ENCODE measurements around the gene RAB4B. TPM values are rescaled to one million over a fixed set of nuclear protein-coding genes. Genes with fewer than 3 reads are reported as not detected.

Gene RAB4B
- total RNA-seq, 1 donor from 2014 or later: 29.2 TPM

DNA sequence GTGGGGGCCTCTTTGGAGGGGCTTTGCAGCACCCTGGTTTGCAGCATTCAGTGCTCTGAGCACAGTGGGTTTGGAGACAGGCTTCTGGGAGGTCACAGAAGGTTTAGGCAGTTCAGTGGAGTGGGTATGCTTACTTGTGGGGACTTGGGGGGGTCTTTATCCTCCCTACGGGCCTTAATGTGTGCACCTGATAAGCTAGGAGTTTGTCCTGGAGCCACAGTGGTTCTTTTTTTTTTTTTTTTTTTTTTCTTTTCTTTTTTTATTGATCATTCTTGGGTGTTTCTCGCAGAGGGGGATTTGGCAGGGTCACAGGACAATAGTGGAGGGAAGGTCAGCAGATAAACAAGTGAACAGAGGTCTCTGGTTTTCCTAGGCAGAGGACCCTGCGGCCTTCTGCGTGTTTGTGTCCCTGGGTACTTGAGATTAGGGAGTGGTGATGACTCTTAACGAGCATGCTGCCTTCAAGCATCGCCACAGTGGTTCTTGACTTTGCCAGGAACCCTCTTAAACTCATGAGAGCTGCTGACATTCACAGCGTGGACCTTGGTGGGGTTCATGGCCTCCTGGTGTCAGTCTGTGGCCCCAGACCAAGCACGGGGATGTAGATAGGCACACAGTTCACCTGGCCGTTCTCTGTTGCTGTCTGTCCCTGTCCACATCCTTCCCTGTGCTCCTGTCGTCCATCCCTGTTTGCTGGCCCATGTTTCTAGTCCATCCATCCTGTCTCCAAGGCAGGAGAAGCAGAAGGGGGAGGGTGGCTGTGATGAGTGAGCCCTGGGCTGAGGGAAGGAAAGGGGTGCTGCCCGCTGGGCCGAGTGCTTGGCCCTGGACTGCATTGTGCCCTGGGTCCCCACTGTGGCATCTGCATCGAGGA lies 23.6 kb downstream of the RAB4B start:
- peak overlapping the region; percentile 68 for H3K4me3 Mint-ChIP-seq (ENCODE audit: unreplicated experiment)
- peaks cover 67% of the 10 kb centered on the region for H3K4me1 Mint-ChIP-seq (ENCODE audit: unreplicated experiment)
- peak overlapping the region; percentile 21 for H3K27ac Mint-ChIP-seq (ENCODE audit: unreplicated experiment)
- TF ChIP-seq, protein P1, sequence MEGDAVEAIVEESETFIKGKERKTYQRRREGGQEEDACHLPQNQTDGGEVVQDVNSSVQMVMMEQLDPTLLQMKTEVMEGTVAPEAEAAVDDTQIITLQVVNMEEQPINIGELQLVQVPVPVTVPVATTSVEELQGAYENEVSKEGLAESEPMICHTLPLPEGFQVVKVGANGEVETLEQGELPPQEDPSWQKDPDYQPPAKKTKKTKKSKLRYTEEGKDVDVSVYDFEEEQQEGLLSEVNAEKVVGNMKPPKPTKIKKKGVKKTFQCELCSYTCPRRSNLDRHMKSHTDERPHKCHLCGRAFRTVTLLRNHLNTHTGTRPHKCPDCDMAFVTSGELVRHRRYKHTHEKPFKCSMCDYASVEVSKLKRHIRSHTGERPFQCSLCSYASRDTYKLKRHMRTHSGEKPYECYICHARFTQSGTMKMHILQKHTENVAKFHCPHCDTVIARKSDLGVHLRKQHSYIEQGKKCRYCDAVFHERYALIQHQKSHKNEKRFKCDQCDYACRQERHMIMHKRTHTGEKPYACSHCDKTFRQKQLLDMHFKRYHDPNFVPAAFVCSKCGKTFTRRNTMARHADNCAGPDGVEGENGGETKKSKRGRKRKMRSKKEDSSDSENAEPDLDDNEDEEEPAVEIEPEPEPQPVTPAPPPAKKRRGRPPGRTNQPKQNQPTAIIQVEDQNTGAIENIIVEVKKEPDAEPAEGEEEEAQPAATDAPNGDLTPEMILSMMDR (IDR thresholded peaks at IDR 0.05; ENCODE audit: unreplicated experiment): no peak
- peaks cover 18% of the 10 kb centered on the region for H3K27me3 Mint-ChIP-seq (ENCODE audit: unreplicated experiment)
- H3K9me3 Mint-ChIP-seq (ENCODE audit: unreplicated experiment): no peaks in the 10 kb centered on the region
- H3K36me3 Mint-ChIP-seq (ENCODE audit: low read depth, unreplicated experiment): peaks cover 36% of the 10 kb centered on the region
- DNase-seq (ENCODE audit: low spot score): no peak

DNA sequence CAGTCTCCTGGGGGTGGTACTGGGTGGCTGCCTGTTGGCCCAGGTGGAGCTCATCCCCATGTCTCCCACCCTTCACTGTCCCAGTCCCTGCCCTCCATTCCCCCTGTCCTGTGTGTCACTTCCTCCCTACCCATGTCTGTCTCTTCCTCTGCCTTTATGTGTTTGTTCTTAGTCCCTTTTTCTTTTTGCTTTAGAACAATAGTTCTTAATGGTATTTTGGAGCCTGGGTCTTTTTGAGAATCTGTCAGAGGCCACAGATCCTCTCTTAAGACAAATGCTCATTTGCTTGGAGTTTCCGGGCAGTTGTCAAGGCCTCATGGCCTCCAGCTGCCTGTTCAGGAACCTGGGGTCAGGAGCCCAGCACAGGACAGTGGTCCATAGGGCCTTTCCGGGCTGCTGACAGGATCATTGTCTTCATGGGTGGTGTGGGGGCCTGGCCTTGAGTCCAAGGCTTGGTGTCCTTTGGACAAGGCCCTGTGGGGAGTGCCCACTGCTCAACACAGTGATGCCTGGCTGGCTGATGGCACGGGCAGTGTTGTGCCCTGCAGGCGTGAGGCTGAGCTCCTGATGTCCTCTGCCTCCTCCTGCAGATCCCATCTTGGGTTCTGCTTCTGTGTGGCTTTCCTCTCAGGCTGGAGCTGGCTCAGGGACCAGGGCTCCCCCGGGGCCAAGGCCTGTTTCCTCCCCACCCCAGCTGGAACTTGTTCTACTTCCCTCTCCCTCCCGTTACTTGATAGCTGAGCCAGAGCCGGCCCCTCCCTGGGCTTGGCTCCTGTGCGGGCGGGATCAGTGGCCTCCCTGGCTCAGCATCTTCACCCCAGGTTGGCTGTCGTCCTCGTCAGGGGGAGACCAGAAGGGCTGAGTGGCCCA lies 24.5 kb downstream of the RAB4B start:
- peaks cover 32% of the 10 kb centered on the region for H3K36me3 Mint-ChIP-seq (ENCODE audit: low read depth, unreplicated experiment)
- peak overlapping the region; percentile 77 for H3K27ac Mint-ChIP-seq (ENCODE audit: unreplicated experiment)
- peak overlapping the region; percentile 68 for H3K4me3 Mint-ChIP-seq (ENCODE audit: unreplicated experiment)
- H3K27me3 Mint-ChIP-seq (ENCODE audit: unreplicated experiment): peaks cover 16% of the 10 kb centered on the region
- DNase-seq (ENCODE audit: low spot score): no peak
- H3K4me1 Mint-ChIP-seq (ENCODE audit: unreplicated experiment): peaks cover 75% of the 10 kb centered on the region
- no peaks in the 10 kb centered on the region for H3K9me3 Mint-ChIP-seq (ENCODE audit: unreplicated experiment)
- TF ChIP-seq, protein P1 (IDR thresholded peaks at IDR 0.05; ENCODE audit: unreplicated experiment): no peak

DNA sequence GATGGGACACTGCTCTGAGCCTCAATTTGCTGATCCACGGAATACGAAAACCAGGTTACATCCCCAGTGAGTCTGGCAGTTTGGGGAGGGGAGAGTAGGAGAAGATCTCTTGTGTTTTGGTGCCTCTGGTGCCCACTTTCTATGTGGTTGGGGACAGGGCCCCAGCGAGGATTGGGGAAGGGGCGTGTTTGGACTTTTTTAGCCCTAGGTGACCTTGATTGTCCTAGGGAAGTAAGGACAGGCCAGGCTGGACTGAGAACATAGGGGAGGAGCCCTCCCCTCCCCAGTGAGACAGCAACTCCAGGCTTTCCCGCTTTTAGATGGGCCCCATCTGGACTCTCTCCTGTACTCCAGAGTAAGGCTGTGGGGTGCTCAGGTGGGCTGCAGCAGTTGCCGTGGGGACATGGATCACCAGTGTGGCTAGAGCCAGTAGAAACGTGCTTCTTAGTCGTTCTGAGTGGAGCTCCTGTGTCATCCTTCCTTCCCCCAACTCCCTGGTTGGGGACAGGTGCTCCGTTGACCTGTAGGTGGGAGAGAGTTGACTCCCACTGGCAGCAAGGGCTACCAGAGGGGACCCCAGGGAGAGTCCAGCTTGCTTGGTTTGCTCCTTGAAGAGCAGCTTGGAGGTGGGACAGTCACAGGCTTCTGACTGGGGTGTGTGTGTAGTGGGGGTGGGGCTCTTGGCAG lies 25.3 kb downstream of the RAB4B start:
- TF ChIP-seq, protein P1 (IDR thresholded peaks at IDR 0.05; ENCODE audit: unreplicated experiment): no peak
- Mint-ChIP-seq H3K4me3 (ENCODE audit: unreplicated experiment) (peak overlapping the region; percentile 68), H3K4me1 (ENCODE audit: unreplicated experiment) (peaks cover 77% of the 10 kb centered on the region), H3K36me3 (ENCODE audit: low read depth, unreplicated experiment) (peaks cover 32% of the 10 kb centered on the region), H3K9me3 (ENCODE audit: unreplicated experiment) (no peaks in the 10 kb centered on the region), H3K27me3 (ENCODE audit: unreplicated experiment) (peaks cover 17% of the 10 kb centered on the region), H3K27ac (ENCODE audit: unreplicated experiment) (peak overlapping the region; percentile 85)
- no peak for DNase-seq (ENCODE audit: low spot score)

DNA sequence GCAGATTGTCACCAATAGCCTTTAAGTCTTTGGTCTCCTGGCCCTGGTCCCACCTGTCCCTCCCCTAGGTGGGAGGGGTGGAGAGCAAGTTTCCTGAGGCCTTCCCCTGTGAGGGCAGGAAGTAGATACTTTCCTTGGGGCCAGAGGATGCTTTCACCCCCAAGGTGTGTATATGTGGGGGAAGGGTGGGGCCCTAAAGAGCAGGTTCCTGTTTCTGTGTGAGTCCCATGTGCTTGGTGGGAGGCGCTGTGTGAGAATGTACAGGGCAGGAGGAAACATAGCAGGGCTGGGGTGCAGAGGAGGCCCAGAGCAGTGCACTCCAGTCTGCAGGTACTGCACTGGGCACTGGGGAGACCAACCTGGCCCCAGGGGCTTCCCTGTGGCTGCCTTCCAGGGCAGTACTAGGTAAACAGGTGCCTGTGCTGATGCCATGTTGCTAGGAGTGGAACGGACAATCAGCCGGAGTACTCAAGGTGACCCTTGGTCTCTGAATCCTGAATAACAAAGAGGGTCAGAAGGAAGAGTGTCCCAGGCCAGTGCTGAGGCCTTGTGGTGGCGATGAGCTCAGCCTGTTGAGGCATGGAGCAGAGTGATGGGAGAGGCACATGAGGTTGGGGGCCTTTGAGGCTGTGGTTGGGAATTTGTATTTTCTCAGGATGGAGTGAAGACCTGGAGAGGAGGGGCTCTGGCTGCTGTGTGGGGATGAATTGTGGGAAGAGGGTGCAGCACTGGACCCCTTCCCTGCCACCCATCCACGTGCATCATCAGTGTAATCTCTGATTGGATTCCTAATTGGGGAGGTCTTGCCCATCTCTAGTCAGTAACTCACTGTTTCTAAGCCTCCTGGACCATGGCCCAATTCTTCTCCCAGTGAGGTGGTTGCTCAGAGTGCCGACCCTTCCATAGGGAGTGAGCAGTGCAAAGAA lies 26.1 kb downstream of the RAB4B start:
- TF ChIP-seq, protein P1 (IDR thresholded peaks at IDR 0.05; ENCODE audit: unreplicated experiment): no peak
- H3K27me3 Mint-ChIP-seq (ENCODE audit: unreplicated experiment): peaks cover 19% of the 10 kb centered on the region
- H3K4me1 Mint-ChIP-seq (ENCODE audit: unreplicated experiment): peaks cover 78% of the 10 kb centered on the region
- no peaks in the 10 kb centered on the region for H3K9me3 Mint-ChIP-seq (ENCODE audit: unreplicated experiment)
- H3K4me3 Mint-ChIP-seq (ENCODE audit: unreplicated experiment): peak overlapping the region; percentile 52
- peak overlapping the region; percentile 85 for H3K27ac Mint-ChIP-seq (ENCODE audit: unreplicated experiment)
- peaks cover 32% of the 10 kb centered on the region for H3K36me3 Mint-ChIP-seq (ENCODE audit: low read depth, unreplicated experiment)
- DNase-seq (ENCODE audit: low spot score): no peak
